OCI-LY1 (cell line): ENCODE data around the gene KLHL26.

Source experiments
- H2AFZ ChIP-seq: fragments of 200-600 bp; sonication (generic), shearing (Covaris generic); 2 replicates; pipeline ENCODE4 v1.6.0; 2014; ENCODE audit warnings: antibody characterized with exemption, mild to moderate bottlenecking, low read length
- H3F3A ChIP-seq: fragments of 200-600 bp; sonication (generic), shearing (Covaris generic); 2 replicates; pipeline ENCODE4 v1.6.0; 2014; ENCODE audit warnings: mild to moderate bottlenecking, antibody characterized with exemption, low read length, moderate library complexity; ENCODE audit not compliant: insufficient read depth
- H3K27ac ChIP-seq: fragments of 200-600 bp; sonication (generic); 2 replicates; pipeline ENCODE4 v1.5.1; 2014; ENCODE audit warnings: low read length, mixed run types, mild to moderate bottlenecking, low read depth; ENCODE audit not compliant: poor library complexity, severe bottlenecking
- H3K27me3 ChIP-seq: fragments of 200-600 bp; sonication (generic); 2 replicates; pipeline ENCODE4 v1.6.0; 2014; ENCODE audit warnings: antibody characterized with exemption, mild to moderate bottlenecking, low read length, moderate library complexity; ENCODE audit not compliant: insufficient read depth
- H3K36me3 ChIP-seq: fragments of 200-600 bp; sonication (generic); 2 replicates; pipeline ENCODE4 v1.6.1; 2014; ENCODE audit warnings: mild to moderate bottlenecking, antibody characterized with exemption, low read length, moderate library complexity, mixed read lengths; ENCODE audit not compliant: insufficient read depth
- H3K4me1 ChIP-seq: fragments of 200-600 bp; sonication (generic); 2 replicates; pipeline ENCODE4 v1.5.1; 2014; ENCODE audit warnings: mild to moderate bottlenecking, low read length, moderate library complexity; ENCODE audit not compliant: insufficient read depth, severe bottlenecking
- H3K4me2 ChIP-seq: fragments of 200-600 bp; sonication (generic), shearing (Covaris generic); 2 replicates; pipeline ENCODE4 v1.6.1; 2014; ENCODE audit warnings: low read length
- H3K4me3 ChIP-seq: fragments of 200-600 bp; sonication (generic); 2 replicates; pipeline ENCODE4 v1.5.1; 2014; ENCODE audit warnings: low read length, low read depth, mild to moderate bottlenecking, mixed read lengths; ENCODE audit not compliant: poor library complexity, severe bottlenecking
- H3K79me2 ChIP-seq: fragments of 200-600 bp; shearing (Covaris generic); 2 replicates; pipeline ENCODE4 v1.6.1; 2016; ENCODE audit warnings: mixed run types, low read length, mixed read lengths; ENCODE audit not compliant: insufficient read depth
- H3K9ac ChIP-seq: fragments of 200-600 bp; sonication (generic), shearing (Covaris generic); 2 replicates; pipeline ENCODE4 v1.6.1; 2014; ENCODE audit warnings: mild to moderate bottlenecking, low read length, mixed read lengths
- H3K9me2 ChIP-seq: fragments of 200-600 bp; sonication (generic), shearing (Covaris generic); 2 replicates; pipeline ENCODE4 v1.6.1; 2014; ENCODE audit warnings: low read depth, mild to moderate bottlenecking, low read length, mixed read lengths
- H3K9me3 ChIP-seq: fragments of 200-600 bp; shearing (Covaris generic); 2 replicates; pipeline ENCODE4 v1.6.1; 2014; ENCODE audit warnings: low read length, mixed read lengths
- H4K20me1 ChIP-seq: fragments of 200-600 bp; sonication (generic), shearing (Covaris generic); 2 replicates; pipeline ENCODE4 v1.6.0; 2016; ENCODE audit warnings: mild to moderate bottlenecking, low read length; ENCODE audit not compliant: insufficient read depth
- EZH2 ChIP-seq: fragments of 200-600 bp; sonication (generic), shearing (Covaris generic); IDR thresholded peaks from 2 replicates; pipeline ENCODE4 v1.8.0; 2017; ENCODE audit warnings: borderline replicate concordance, mixed run types, mild to moderate bottlenecking, antibody characterized with exemption, low read length, moderate library complexity, mixed read lengths
- TF ChIP-seq, protein P1 (sequence below): fragments of 200-600 bp; sonication (generic), shearing (Covaris generic); IDR thresholded peaks from 2 replicates; pipeline ENCODE4 v1.5.1; 2017; ENCODE audit warnings: mild to moderate bottlenecking, antibody characterized with exemption, low read length, moderate library complexity, mixed read lengths

The KLHL26 gene

DNA sequence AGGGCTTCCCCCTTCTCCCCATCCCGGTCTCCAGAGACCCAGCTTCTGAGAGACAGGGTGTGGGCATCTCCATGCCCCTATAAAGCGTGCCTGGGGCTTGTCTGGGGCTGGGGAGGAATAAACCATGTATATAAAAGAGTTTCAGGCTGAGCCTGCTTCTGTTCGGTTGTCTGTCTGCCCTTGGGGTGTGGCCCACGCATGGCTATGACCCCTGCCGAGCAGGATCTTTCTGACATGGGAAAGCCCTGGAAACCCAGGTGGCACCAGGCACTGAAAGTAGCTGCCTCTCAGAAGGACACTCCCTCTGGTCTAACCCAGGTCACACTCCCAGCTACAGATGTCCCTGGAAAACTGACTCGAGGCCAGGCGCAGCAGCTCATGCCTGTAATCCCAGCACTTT is 15.9 kb upstream of the KLHL26 start:
- Histone ChIP-seq H2AFZ (no peak overlapping the region), H3K4me1 (no peaks in the 10 kb centered on the region), H3K9me3 (no peaks in the 10 kb centered on the region), H4K20me1 (no peaks in the 10 kb centered on the region), H3K79me2 (no peaks in the 10 kb centered on the region), H3K36me3 (no peaks in the 10 kb centered on the region), H3K4me2 (no peak overlapping the region), H3K27ac (no peak overlapping the region), H3K4me3 (no peak overlapping the region), H3K9ac (no peak overlapping the region), H3K9me2 (no peaks in the 10 kb centered on the region), H3K27me3 (peaks cover 10% of the 10 kb centered on the region; the same call in 1 of the 2 replicates), H3F3A (no peaks in the 10 kb centered on the region)
- no peak for TF ChIP-seq EZH2
- TF ChIP-seq, protein P1, sequence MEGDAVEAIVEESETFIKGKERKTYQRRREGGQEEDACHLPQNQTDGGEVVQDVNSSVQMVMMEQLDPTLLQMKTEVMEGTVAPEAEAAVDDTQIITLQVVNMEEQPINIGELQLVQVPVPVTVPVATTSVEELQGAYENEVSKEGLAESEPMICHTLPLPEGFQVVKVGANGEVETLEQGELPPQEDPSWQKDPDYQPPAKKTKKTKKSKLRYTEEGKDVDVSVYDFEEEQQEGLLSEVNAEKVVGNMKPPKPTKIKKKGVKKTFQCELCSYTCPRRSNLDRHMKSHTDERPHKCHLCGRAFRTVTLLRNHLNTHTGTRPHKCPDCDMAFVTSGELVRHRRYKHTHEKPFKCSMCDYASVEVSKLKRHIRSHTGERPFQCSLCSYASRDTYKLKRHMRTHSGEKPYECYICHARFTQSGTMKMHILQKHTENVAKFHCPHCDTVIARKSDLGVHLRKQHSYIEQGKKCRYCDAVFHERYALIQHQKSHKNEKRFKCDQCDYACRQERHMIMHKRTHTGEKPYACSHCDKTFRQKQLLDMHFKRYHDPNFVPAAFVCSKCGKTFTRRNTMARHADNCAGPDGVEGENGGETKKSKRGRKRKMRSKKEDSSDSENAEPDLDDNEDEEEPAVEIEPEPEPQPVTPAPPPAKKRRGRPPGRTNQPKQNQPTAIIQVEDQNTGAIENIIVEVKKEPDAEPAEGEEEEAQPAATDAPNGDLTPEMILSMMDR: no peak

DNA sequence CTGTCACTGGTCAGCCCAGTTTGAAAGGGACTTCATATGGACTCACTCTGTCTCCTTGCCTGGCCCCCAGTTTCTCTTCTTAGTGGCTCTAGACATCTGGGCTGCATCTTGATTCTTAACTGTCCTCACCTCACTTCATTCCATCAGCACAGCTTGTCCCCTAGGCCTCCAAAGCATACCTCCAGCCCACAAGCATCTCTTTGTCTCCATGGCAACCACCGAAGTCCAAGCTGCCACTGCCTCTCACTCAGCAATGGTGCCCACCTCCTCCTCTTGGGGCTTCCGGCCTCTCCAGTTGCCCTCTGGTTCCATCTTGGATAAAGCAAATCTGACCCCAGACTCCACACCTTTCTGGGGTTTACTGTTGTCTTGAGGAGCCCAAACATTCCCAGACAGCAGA is 9.9 kb upstream of the KLHL26 start:
- Histone ChIP-seq H2AFZ (no peak overlapping the region), H3K27me3 (0 out of 2 replicates have a peak, but pooled peaks cover 5% of the 10 kb centered on the region), H3K9me2 (no peaks in the 10 kb centered on the region), H4K20me1 (no peaks in the 10 kb centered on the region), H3K9ac (no peak overlapping the region), H3K4me1 (no peaks in the 10 kb centered on the region), H3K4me3 (no peak overlapping the region), H3F3A (no peaks in the 10 kb centered on the region), H3K9me3 (no peaks in the 10 kb centered on the region), H3K4me2 (no peak overlapping the region), H3K27ac (no peak overlapping the region), H3K79me2 (no peaks in the 10 kb centered on the region), H3K36me3 (no peaks in the 10 kb centered on the region)
- TF ChIP-seq EZH2: no peak
- TF ChIP-seq, protein P1: no peak

DNA sequence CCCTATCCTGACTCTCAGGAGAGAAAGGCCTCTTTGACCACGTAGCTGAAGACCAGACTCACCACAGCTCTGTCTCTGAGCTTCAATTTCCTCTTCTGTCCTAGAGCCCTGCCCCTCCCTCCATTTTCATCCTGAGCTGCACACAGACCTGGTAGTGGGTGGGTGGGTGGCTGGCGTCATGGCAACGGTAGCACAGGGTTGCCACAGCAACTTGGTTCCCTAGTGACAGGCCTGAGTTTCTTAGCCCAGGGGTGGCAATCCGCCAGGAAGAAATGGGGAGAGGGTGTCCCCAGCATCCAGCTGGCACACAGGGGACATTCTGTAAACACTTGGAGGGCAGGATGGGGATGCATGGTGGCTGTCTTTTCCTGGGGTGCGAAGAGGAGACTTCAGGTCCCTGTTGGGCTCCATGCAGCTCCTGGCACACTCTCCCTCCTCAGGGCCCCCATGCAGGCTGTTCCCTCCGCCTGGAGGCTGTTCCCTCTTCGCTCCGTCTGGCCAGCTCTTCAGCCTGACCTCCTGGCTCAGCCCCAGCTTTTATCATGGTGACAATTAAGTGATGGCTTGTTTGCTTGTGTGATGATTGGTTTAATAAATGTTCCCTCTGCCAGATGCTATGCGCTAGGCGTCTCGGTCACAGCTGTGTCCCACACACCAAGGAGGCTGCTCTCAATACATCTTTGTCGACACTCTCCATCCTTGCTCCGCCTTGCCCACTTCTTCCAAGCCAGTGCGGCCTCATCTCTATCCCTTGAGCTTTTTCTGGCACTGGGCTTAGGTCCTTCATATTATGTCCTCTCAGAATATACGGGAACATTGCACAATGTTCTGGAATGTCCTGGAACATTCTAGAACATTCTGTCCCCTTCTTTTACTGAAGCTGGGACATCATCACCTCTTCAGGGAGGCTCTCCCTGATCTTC is 7.4 kb upstream of the KLHL26 start:
- Histone ChIP-seq H4K20me1 (no peaks in the 10 kb centered on the region), H3K27me3 (0 out of 2 replicates have a peak, but pooled peaks cover 11% of the 10 kb centered on the region), H2AFZ (no peak overlapping the region), H3K4me1 (no peaks in the 10 kb centered on the region), H3K9me3 (no peaks in the 10 kb centered on the region), H3K4me2 (no peak overlapping the region), H3K36me3 (no peaks in the 10 kb centered on the region), H3K79me2 (no peaks in the 10 kb centered on the region), H3K9ac (no peak overlapping the region), H3K27ac (no peak overlapping the region), H3K4me3 (no peak overlapping the region), H3K9me2 (no peaks in the 10 kb centered on the region), H3F3A (no peaks in the 10 kb centered on the region)
- TF ChIP-seq, protein P1: no peak
